Stimulated activated CD8-positive, alpha-beta memory T cell treated with anti-CD3 and anti-CD28 coated beads, Interleukin-12 subunit alpha, Interleukin-12 subunit beta, amount 100 ng/mL, for 24 hours (primary cell): ENCODE measurements around the gene OR4E1.
"Not testable (repeated sequence)": the region's sequence is repeated elsewhere in the genome, so short reads cannot be mapped to it uniquely, and the experiment has no call there.

Experiments
- DNase-seq: peaks from one replicate; pipeline ENCODE4 v3.0.0-alpha.2; 2020; ENCODE audit errors: extremely low read depth

Gene OR4E1, protein sequence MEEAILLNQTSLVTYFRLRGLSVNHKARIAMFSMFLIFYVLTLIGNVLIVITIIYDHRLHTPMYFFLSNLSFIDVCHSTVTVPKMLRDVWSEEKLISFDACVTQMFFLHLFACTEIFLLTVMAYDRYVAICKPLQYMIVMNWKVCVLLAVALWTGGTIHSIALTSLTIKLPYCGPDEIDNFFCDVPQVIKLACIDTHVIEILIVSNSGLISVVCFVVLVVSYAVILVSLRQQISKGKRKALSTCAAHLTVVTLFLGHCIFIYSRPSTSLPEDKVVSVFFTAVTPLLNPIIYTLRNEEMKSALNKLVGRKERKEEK

DNA sequence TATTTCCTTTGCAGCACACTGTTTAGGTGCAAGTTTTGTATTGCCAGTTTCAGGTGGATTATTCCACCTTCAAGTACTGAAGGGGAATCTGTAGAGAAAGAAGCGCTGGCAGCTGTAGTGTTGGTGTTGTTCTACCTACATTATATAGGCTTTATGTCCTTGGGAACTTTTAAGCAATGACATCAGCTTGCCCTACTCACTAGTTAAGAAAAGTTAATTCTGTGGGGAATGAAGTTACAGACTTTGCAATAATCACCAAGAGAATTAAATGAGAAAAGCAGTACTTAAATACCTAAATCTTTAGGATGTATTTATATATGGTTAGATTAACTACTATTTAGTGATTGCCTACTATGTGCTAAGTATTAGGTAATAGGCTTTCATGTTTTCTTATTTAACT lies at the start of gene OR4E1:
OR4E1 (minus strand) TSS at position 101 of the 400 bp plus-strand sequence. CDS start 2,883 bp downstream, outside the sequence.
- no peak for DNase-seq

- no peak for DNase-seq
Measured at GRCh38 chr14:21721504-21721903, 47.9 kb upstream of the OR4E1 start.

DNA sequence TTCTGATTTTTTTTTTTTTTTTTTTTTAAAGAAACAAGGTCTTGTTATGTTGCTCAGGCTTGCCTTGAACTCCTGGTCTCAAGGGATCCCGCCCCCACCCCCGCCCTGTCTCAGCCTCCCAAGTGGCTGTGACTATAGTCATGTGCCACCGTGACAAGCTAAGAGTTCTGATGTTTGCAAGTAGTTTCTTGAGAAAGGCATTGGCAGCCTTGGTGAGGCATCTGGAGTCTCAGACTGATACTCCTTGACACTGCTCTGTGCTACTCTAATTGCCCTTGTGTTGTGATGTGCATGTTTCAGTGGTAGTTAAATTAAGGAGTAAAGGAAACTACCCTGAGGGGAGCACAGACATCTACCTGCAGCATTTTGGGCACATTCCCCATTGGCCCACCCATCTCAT lies 46.2 kb upstream of the OR4E1 start:
- DNase-seq: no peak

GRCh38 chr14:21714318-21714929 lies 40.8 kb upstream of the OR4E1 start:
- DNase-seq: no peak

DNA sequence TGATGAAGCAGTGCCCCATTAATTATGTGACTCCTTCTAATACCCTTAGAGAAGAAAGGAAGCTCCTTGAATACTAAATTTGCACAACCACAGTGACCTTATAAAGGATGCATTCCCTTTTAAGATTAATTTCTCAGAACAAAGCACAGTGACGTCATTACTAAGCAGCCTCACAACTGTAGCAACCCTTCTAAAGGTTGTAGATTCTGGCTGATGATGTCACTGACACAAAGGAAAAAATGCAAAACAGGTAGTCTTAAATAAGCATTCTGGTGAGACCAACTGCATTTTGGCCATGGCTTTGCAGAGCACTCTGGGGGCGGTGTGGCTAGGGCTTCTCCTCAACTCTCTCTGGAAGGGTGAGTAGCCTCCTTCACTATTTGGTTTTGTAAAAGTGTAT lies 38.4 kb upstream of the OR4E1 start:
- DNase-seq: no peak

DNA sequence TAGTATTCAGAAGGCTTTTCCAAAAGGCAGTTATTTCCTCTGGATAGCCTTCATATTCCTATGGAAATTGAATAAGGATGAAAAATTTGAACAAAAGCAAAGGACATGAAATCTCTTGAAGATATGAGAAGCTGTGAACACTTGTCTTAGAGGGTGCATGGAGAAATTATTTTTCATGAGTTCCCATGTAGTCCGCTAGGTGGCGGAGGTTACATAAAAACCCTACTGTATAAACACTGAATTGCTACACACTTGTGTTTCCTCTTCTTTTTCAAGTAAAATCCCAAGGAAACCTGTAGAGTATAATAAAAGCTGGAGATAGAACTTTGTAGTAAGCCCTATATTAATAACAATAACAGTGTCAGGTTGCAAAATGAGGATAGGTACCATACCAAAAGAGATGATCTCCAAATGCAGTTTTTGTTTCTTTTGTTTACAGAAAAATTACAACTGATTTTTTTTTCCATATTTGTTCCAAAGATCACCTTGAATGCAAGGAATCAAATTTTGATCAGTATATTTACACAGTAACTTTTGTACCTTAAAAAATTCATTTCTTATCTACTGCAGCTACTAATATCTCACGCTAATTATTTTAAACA lies 37.8 kb upstream of the OR4E1 start:
- no peak for DNase-seq

GRCh38 chr14:21704338-21704737 lies 30.7 kb upstream of the OR4E1 start:
- no peak for DNase-seq

GRCh38 chr14:21703357-21704326 lies 30.0 kb upstream of the OR4E1 start:
- no peak for DNase-seq

GRCh38 chr14:21702316-21702715 lies 28.7 kb upstream of the OR4E1 start:
- no peak for DNase-seq

GRCh38 chr14:21699551-21699950 lies 25.9 kb upstream of the OR4E1 start:
- DNase-seq: no peak

- DNase-seq: not testable (repeated sequence)
Measured at GRCh38 chr14:21698538-21698937, 24.9 kb upstream of the OR4E1 start.

GRCh38 chr14:21697662-21698061 lies 24.0 kb upstream of the OR4E1 start:
- not testable (repeated sequence) for DNase-seq

DNA sequence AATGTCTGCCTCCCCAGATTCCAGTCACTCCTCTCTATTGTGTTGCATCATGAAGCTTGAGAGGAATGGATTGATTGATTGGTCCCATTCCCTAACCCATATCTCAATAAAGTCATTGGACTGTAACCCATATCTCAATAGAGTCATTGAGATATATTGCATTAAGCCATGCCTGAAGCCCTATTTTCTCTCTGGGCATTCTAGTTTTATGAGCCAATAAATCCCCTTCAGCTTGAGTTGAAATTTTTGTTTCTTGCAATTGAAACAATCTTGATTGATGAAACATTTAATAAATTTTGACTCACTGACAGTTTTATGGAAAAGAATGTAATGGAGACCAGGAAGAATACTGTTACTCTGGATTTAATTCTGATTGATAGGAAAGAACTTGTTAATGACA lies 20.8 kb upstream of the OR4E1 start:
- DNase-seq: no peak

GRCh38 chr14:21686468-21686867 lies 12.8 kb upstream of the OR4E1 start:
- no peak for DNase-seq

- no peak for DNase-seq
Measured at GRCh38 chr14:21680072-21680471, 6.5 kb upstream of the OR4E1 start.

GRCh38 chr14:21675566-21675965 lies 1.9 kb upstream of the OR4E1 start:
- no peak for DNase-seq

GRCh38 chr14:21672116-21672515 lies 1.5 kb downstream of the OR4E1 start:
- no peak for DNase-seq

DNA sequence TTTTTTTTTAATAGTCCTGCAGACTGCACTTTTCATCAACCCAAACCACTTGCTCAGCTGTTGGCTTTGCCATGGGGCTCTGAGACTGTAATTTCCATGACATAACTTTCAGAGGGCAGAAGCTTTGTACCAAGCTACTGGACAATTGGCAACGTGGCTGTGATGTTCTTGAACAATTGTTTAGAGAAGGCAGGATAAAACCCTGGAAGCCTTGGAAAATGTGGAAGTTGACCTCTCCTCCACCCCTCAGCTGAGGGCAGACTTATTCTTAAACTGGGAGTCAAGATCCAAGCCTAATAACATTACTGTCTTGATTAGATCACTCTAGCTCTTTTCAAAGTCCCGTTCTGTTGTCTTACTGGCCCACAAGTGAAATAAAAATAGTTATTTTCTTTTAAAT lies 2.2 kb downstream of the OR4E1 start:
- DNase-seq: no peak

DNA sequence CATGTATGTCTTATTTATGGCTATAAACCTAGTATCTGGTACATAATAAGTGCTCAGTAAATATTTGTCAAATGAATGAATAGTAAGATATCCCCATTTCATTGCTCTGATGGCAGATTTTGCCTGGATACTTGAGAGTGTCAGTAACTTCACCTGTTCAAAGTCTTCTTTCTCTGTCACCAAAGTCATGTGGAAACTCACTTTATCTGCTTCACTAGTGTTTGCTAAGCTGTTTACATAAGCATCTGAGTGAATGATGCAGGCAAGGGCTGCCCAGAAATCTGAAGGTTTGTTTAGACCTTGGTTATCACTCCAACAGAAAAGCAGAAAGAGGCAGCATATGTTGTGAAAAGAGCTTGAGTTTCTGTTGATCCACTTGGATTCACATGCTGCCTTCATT lies 4.3 kb downstream of the OR4E1 start:
- no peak for DNase-seq

DNA sequence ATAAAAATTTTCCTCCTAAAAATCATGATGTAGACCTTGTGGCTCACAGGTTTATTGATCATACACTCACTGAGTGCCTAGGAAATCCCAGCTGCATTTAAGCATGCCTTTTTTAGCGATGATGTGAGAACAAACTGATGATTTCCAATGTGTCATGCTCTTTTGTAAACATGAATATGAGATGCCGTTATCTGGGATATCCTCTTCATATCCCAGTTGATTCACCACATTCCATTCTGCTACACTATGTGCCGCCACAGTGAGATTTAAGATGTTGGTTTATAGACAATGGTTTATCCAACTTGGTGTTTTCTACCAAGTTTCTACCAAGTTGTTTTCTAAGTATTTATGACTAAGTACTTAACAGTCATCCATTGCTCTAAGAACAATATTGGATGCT lies 5.2 kb downstream of the OR4E1 start:
- DNase-seq: no peak

GRCh38 chr14:21656980-21657379 lies 16.6 kb downstream of the OR4E1 start:
- DNase-seq: no peak

- DNase-seq: no peak
Measured at GRCh38 chr14:21654215-21654614, 19.4 kb downstream of the OR4E1 start.
